Calu3 (cell line): ENCODE measurements around the gene S100A2. TPM values are rescaled to one million over a fixed set of nuclear protein-coding genes. Genes with fewer than 3 reads are reported as not detected.
A peak's percentile ranks its signal among the peaks of the same experiment; 100 is the strongest.
"Not testable (repeated sequence)": the region's sequence is repeated elsewhere in the genome, so short reads cannot be mapped to it uniquely, and the experiment has no call there.

Experiments
- BruUV-seq: library from RNA; stranded (reverse); fragments of 400-500 nt; replicated peaks from 2 replicates; lab custom pipeline; 2021; lab: Mats Ljungman, UMichigan
- CTCF ChIA-PET: fragments of 300-600 bp; sonication (Branson Sonifier 250); formaldehyde crosslinking; loops from one replicate; lab custom pipeline; 2022; ENCODE audit warnings: antibody characterized with exemption; lab: Charles Lee
- DNase-seq: peaks from one replicate; pipeline ENCODE4 v3.0.0; 2022
- H3K27ac Mint-ChIP-seq: one replicate; pipeline ENCODE4 v1.8.0; 2022; ENCODE audit warnings: mixed read lengths; ENCODE audit not compliant: unreplicated experiment
- H3K27me3 Mint-ChIP-seq: one replicate; pipeline ENCODE4 v1.8.0; 2022; ENCODE audit warnings: mixed read lengths; ENCODE audit not compliant: unreplicated experiment
- H3K36me3 Mint-ChIP-seq: one replicate; pipeline ENCODE4 v1.8.0; 2022; ENCODE audit warnings: mild to moderate bottlenecking, moderate library complexity, mixed read lengths; ENCODE audit not compliant: insufficient read depth, unreplicated experiment
- H3K4me1 Mint-ChIP-seq: one replicate; pipeline ENCODE4 v1.8.0; 2022; ENCODE audit warnings: mild to moderate bottlenecking, low read depth, mixed read lengths; ENCODE audit not compliant: unreplicated experiment
- H3K4me3 Mint-ChIP-seq: one replicate; pipeline ENCODE4 v1.8.0; 2022; ENCODE audit warnings: mild to moderate bottlenecking, low read depth, moderate library complexity, mixed read lengths; ENCODE audit not compliant: unreplicated experiment
- H3K9me3 Mint-ChIP-seq: one replicate; pipeline ENCODE4 v1.8.0; 2022; ENCODE audit warnings: low read depth, mixed read lengths; ENCODE audit not compliant: unreplicated experiment
- intact Hi-C: fragments of 100-400 bp; cut with micrococcal nuclease; formaldehyde crosslinking; loops from one replicate; pipeline ENCODE4 v1.10.0; 2022; ENCODE audit not compliant: unreplicated experiment
- total RNA-seq: library from RNA; stranded (reverse); gene quantifications from 2 replicates; pipeline ENCODE4 v1.2.3, GENCODE V29; 2022
- TF ChIP-seq, protein P1 (sequence below): fragments of 200-600 bp; IDR thresholded peaks from one replicate; pipeline ENCODE4 v1.8.0; 2022; ENCODE audit warnings: antibody characterized with exemption; ENCODE audit not compliant: unreplicated experiment

The S100A2 gene
- total RNA-seq, 1 experiment from 2014 or later, result 11.1 TPM

GRCh38 chr1:153566414-153567371, 1.0 kb upstream of the S100A2 start:
- DNase-seq, result peak; percentile 100
- Mint-ChIP-seq H3K36me3 (peaks cover 46% of the 10 kb centered on the region), H3K27me3 (no peaks in the 10 kb centered on the region), H3K4me1 (peaks cover 63% of the 10 kb centered on the region), H3K27ac (peak overlapping the region; percentile 96), H3K9me3 (no peaks in the 10 kb centered on the region), H3K4me3 (peak overlapping the region; percentile 36)
- TF ChIP-seq, protein P1, sequence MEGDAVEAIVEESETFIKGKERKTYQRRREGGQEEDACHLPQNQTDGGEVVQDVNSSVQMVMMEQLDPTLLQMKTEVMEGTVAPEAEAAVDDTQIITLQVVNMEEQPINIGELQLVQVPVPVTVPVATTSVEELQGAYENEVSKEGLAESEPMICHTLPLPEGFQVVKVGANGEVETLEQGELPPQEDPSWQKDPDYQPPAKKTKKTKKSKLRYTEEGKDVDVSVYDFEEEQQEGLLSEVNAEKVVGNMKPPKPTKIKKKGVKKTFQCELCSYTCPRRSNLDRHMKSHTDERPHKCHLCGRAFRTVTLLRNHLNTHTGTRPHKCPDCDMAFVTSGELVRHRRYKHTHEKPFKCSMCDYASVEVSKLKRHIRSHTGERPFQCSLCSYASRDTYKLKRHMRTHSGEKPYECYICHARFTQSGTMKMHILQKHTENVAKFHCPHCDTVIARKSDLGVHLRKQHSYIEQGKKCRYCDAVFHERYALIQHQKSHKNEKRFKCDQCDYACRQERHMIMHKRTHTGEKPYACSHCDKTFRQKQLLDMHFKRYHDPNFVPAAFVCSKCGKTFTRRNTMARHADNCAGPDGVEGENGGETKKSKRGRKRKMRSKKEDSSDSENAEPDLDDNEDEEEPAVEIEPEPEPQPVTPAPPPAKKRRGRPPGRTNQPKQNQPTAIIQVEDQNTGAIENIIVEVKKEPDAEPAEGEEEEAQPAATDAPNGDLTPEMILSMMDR, result no peak
- intact Hi-C loops, result loop anchor here (5.0 kb wide), 1 partner anchor 214 kb away; no protein-coding TSS in a partner anchor
- CTCF ChIA-PET, result interaction anchor here (0.6 to 2.1 kb wide), 16 partner anchors 11 to 106 kb away, joined by 3 to 61 read pairs (median 6); partner anchors contain the start of genes CHTOP, S100A13, S100A16 and S100A4
- BruUV-seq, result TSS peak; percentile 83

- no peak for DNase-seq
- CTCF ChIA-PET, result interaction anchor here (1.5 kb wide), 1 partner anchor 27 kb away, joined by 3 read pairs; no protein-coding TSS in a partner anchor
- TF ChIP-seq, protein P1, result no peak
- intact Hi-C loops, result no loop called here
- no TSS peak for BruUV-seq
- Mint-ChIP-seq H3K27me3 (no peaks in the 10 kb centered on the region), H3K4me1 (peaks cover 41% of the 10 kb centered on the region), H3K9me3 (no peaks in the 10 kb centered on the region), H3K4me3 (no peak overlapping the region), H3K36me3 (peaks cover 39% of the 10 kb centered on the region), H3K27ac (peak overlapping the region; percentile 28)
These were observed 1.7 kb downstream of the S100A2 start for GRCh38 chr1:153563991-153564390.

DNA sequence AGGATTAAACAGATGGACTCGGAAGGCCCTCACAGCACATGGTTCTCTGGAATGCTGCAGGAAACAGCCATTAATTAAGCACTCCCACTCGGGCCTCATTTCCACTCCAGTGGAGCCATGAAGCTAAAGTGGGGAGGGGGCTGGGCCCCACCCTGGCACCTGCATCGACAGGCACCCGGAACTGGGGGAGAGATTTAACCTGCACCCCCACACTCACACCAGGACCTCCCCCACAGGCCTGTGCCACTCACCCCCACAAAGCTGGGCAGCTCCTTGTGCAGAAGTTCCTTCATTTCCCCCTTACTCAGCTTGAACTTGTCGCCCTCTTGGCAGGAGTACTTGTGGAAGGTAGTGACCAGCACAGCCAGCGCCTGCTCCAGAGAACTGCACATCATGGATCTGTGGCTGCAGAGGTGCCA, 2.2 kb downstream of the S100A2 start:
- CTCF ChIA-PET, result interaction anchor here (0.7 to 1.5 kb wide), 2 partner anchors 27 to 403 kb away, joined by 3 read pairs; no protein-coding TSS in a partner anchor
- H3K9me3 Mint-ChIP-seq, result no peaks in the 10 kb centered on the region
- DNase-seq, result no peak
- H3K36me3 Mint-ChIP-seq, result peaks cover 35% of the 10 kb centered on the region
- H3K27ac Mint-ChIP-seq, result no peak overlapping the region
- no peaks in the 10 kb centered on the region for H3K27me3 Mint-ChIP-seq
- intact Hi-C loops, result no loop called here
- H3K4me3 Mint-ChIP-seq, result no peak overlapping the region
- TF ChIP-seq, protein P1, result no peak
- H3K4me1 Mint-ChIP-seq, result peaks cover 36% of the 10 kb centered on the region
- no TSS peak for BruUV-seq

- H3K4me3 Mint-ChIP-seq, H3K27me3 Mint-ChIP-seq, intact Hi-C loops, H3K9me3 Mint-ChIP-seq, BruUV-seq, H3K27ac Mint-ChIP-seq, DNase-seq: not testable (repeated sequence)
- Mint-ChIP-seq H3K4me1 (peaks cover 21% of the 10 kb centered on the region), H3K36me3 (peaks cover 20% of the 10 kb centered on the region)
- CTCF ChIA-PET, result interaction anchor here (1.1 to 1.6 kb wide), 3 partner anchors 10 to 30 kb away, joined by 3 read pairs; no protein-coding TSS in a partner anchor
These were observed 3.6 kb downstream of the S100A2 start for GRCh38 chr1:153562021-153562420.
